HEK293T (cell line): ENCODE results near the gene CBR4.

Source experiments
- ARNT ChIP-seq: fragments of 450-650 bp; IDR thresholded peaks from 2 replicates; pipeline ENCODE4 v1.6.1; 2017; ENCODE audit warnings: mild to moderate bottlenecking
- BHLHE40 ChIP-seq: fragments of 450-650 bp; IDR thresholded peaks from 2 replicates; pipeline ENCODE4 v1.6.1; 2016; ENCODE audit warnings: mild to moderate bottlenecking, moderate library complexity, borderline replicate concordance
- CTBP1 ChIP-seq: fragments of 450-650 bp; IDR thresholded peaks from 2 replicates; pipeline ENCODE4 v1.6.1; 2016; ENCODE audit warnings: borderline replicate concordance
- ELF4 ChIP-seq: fragments of 450-650 bp; IDR thresholded peaks from 2 replicates; pipeline ENCODE4 v1.6.1; 2017; ENCODE audit warnings: antibody characterized with exemption
- FOXA1 ChIP-seq: fragments of 450-650 bp; IDR thresholded peaks from 2 replicates; pipeline ENCODE4 v1.6.1; 2016; ENCODE audit warnings: mild to moderate bottlenecking
- FOXK2 ChIP-seq: fragments of 450-650 bp; IDR thresholded peaks from 2 replicates; pipeline ENCODE4 v1.6.1; 2016; ENCODE audit warnings: mild to moderate bottlenecking
- FOXM1 ChIP-seq: fragments of 450-650 bp; IDR thresholded peaks from 2 replicates; pipeline ENCODE4 v1.6.1; 2017; ENCODE audit warnings: mild to moderate bottlenecking, borderline replicate concordance
- HDGF ChIP-seq: fragments of 450-650 bp; IDR thresholded peaks from 2 replicates; pipeline ENCODE4 v1.6.1; 2017; ENCODE audit warnings: antibody characterized with exemption, borderline replicate concordance
- LEF1 ChIP-seq: fragments of 450-650 bp; IDR thresholded peaks from 2 replicates; pipeline ENCODE4 v1.6.1; 2017; ENCODE audit warnings: mild to moderate bottlenecking, borderline replicate concordance
- SP1 ChIP-seq: fragments of 450-650 bp; IDR thresholded peaks from 2 replicates; pipeline ENCODE4 v1.6.1; 2017
- SUZ12 ChIP-seq: fragments of 450-650 bp; IDR thresholded peaks from 2 replicates; pipeline ENCODE4 v1.6.1; 2016; ENCODE audit warnings: mild to moderate bottlenecking
- TARDBP ChIP-seq: fragments of 450-650 bp; IDR thresholded peaks from 2 replicates; pipeline ENCODE4 v1.6.1; 2016
- ZNF384 ChIP-seq: fragments of 450-650 bp; IDR thresholded peaks from 2 replicates; pipeline ENCODE4 v1.6.1; 2016

DNA sequence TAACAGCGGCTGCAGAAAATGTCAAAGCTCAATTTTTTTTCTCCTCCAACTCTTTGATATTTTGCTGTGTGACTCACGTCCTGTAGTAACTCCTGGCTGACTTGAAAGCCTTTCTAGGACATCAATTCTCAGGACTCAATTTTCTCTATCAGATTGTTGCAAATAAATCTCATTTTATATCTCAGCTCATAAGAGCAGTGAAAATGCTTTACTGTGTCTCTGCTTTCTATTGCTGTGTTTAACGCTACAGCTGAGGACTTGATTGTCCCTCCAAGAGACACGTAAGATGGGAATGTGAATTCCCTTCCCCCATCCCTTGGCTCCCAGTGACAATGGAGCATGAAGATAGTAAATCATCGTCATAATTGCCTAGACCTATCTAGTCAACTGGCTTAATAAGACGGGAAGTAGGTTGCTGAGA, 20.5 kb upstream of the CBR4 start:
- TF ChIP-seq ZNF384 (no peak), LEF1 (no peak), TARDBP (no peak), ARNT (no peak), FOXM1 (no peak), HDGF (no peak), SP1 (no peak), SUZ12 (no peak), FOXA1 (no peak), FOXK2 (no peak), BHLHE40 (no peak), ELF4 (no peak), CTBP1 (no peak)
